AG04449 (cell line): Measurements from ENCODE around the gene DHX15.

Experiments used
- CTCF ChIA-PET: fragments of 350-600 bp; formaldehyde crosslinking; extraction: SDS; loops from one replicate; lab custom pipeline; 2021; ENCODE audit warnings: antibody characterized with exemption; lab: Yijun Ruan, JAX
- POLR2A ChIA-PET: fragments of 400-600, 350-600 bp; formaldehyde crosslinking; extraction: SDS; loops from one replicate; lab custom pipeline; 2020; ENCODE audit warnings: antibody characterized with exemption, inconsistent platforms; lab: Yijun Ruan, JAX
- DNase-seq: peaks from one replicate; pipeline ENCODE4 v3.0.0-alpha.2; 2010; ENCODE audit warnings: low read depth, low spot score
- H3K4me3 ChIP-seq: 2 replicates; pipeline ENCODE4 v1.5.1; 2011; ENCODE audit warnings: low read depth, mild to moderate bottlenecking, control low read depth, low read length
- TF ChIP-seq, protein P1 (sequence below): IDR thresholded peaks from one replicate; pipeline ENCODE4 v1.5.1; 2011; ENCODE audit warnings: mild to moderate bottlenecking, moderate library complexity, low read length, control low read depth, inconsistent platforms; ENCODE audit not compliant: insufficient read depth; ENCODE audit errors: missing control alignments

Gene DHX15

GRCh38 chr4:24527371-24527770 is 57.0 kb downstream of the DHX15 start:
- H3K4me3 ChIP-seq: no peak overlapping the region
- ChIA-PET POLR2A (no interaction called here), CTCF (interaction anchor here (1.1 to 1.3 kb wide), 2 partner anchors 12 to 38 kb away, joined by 3 to 6 read pairs; no protein-coding TSS in a partner anchor)
- DNase-seq: no peak
- TF ChIP-seq, protein P1, sequence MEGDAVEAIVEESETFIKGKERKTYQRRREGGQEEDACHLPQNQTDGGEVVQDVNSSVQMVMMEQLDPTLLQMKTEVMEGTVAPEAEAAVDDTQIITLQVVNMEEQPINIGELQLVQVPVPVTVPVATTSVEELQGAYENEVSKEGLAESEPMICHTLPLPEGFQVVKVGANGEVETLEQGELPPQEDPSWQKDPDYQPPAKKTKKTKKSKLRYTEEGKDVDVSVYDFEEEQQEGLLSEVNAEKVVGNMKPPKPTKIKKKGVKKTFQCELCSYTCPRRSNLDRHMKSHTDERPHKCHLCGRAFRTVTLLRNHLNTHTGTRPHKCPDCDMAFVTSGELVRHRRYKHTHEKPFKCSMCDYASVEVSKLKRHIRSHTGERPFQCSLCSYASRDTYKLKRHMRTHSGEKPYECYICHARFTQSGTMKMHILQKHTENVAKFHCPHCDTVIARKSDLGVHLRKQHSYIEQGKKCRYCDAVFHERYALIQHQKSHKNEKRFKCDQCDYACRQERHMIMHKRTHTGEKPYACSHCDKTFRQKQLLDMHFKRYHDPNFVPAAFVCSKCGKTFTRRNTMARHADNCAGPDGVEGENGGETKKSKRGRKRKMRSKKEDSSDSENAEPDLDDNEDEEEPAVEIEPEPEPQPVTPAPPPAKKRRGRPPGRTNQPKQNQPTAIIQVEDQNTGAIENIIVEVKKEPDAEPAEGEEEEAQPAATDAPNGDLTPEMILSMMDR: no peak

- H3K4me3 ChIP-seq: no peak overlapping the region
- DNase-seq: no peak
- POLR2A ChIA-PET: no interaction called here
- CTCF ChIA-PET: interaction anchor here (0.6 kb wide), 1 partner anchor 10 kb away, joined by 3 read pairs; no protein-coding TSS in a partner anchor
- TF ChIP-seq, protein P1: no peak
Observed at GRCh38 chr4:24521544-24521943, 62.8 kb downstream of the DHX15 start.

DNA sequence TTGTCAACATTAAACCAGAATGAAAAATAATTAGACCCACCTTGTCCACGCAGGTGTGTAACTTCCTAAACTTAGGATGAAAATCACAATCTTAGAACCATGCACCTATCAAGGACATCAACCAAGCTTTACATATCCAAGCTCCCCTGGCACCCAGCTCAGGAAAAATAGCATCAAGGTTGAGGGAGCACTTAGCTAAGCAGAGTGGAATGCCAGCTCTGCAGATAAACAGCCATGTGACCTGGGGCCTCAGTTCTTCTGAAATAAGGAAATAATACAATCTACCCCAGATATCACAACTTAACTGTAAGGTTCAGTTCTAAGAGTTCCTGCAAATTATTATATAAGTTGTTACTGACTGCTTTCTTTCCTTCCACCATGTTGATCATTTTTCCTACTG is 64.7 kb downstream of the DHX15 start:
- TF ChIP-seq, protein P1: no peak
- H3K4me3 ChIP-seq: no peak overlapping the region
- ChIA-PET POLR2A (no interaction called here), CTCF (interaction anchor here (1.0 to 2.1 kb wide), 2 partner anchors 13 to 461 kb away, joined by 3 to 5 read pairs; no protein-coding TSS in a partner anchor)
- DNase-seq: no peak

DNA sequence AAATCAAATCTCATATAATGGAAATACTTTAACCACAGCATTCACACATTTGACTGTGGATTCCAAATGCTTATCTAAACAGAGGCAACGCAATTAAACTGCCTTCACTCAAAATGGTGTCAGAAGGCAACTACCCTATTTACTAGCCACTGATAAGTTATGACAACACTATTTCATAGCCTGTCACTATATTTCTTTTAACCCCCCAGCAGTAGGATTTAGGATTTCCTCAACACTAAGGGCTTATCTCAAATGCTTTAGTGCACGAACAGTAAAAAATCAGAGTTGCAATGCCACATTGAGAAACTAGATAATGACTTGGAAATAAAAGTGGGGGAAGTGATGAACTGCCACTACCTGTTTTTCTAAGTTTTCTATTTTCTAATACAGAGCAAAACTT is 66.7 kb downstream of the DHX15 start:
- TF ChIP-seq, protein P1: no peak
- no peak for DNase-seq
- ChIA-PET POLR2A (no interaction called here), CTCF (no interaction called here)
- no peak overlapping the region for H3K4me3 ChIP-seq

DNA sequence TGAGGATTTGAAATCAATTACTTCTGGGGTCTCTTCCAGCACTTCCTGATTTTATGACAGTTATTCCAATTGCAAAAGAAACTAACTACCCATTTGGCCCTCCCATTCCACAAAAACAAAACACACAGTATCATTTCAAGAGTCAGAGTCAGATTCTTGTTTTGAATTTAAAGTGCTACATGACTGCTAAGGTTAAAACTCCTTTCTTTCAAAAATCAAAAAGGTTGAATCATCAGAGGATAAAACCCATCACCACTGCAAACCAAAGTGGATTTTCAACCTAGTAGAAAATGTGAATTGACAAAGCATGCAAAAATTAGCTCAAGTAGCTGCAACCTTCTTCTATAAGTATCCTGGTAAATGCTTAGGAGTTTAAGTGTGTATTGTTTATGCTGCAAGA is 67.4 kb downstream of the DHX15 start:
- no peak overlapping the region for H3K4me3 ChIP-seq
- ChIA-PET POLR2A (no interaction called here), CTCF (no interaction called here)
- no peak for DNase-seq
- TF ChIP-seq, protein P1: no peak

DNA sequence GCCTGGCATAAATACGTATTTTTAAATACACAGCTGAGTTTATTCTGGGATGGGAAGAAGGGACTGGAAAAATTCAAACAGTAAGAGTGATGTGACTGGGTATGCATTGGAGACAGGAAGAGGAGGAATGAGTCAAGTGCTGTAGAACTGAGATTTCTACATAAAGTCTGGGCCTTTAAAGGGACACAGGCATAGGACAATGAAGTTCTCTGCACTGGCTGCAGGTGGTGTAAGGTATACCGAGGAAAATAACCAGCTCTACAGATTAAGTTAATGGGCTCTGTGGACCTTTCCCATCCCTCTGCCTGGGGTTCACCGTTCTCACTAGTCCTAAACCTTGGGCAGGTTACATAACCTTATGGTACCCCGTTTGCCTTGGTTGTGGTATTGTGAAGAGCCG is 68.7 kb downstream of the DHX15 start:
- no peak overlapping the region for H3K4me3 ChIP-seq
- CTCF ChIA-PET: interaction anchor here (0.6 to 1.1 kb wide), 3 partner anchors 11 to 36 kb away, joined by 3 read pairs; no protein-coding TSS in a partner anchor
- POLR2A ChIA-PET: no interaction called here
- TF ChIP-seq, protein P1: no peak
- no peak for DNase-seq
